ENCODE data around the gene CHCHD6. TPM values are rescaled to one million over a fixed set of nuclear protein-coding genes. Genes with fewer than 3 reads are reported as not detected.

CHCHD6 gene
- polyA plus RNA-seq, 1 donor from 2014 or later: 102 TPM

DNA sequence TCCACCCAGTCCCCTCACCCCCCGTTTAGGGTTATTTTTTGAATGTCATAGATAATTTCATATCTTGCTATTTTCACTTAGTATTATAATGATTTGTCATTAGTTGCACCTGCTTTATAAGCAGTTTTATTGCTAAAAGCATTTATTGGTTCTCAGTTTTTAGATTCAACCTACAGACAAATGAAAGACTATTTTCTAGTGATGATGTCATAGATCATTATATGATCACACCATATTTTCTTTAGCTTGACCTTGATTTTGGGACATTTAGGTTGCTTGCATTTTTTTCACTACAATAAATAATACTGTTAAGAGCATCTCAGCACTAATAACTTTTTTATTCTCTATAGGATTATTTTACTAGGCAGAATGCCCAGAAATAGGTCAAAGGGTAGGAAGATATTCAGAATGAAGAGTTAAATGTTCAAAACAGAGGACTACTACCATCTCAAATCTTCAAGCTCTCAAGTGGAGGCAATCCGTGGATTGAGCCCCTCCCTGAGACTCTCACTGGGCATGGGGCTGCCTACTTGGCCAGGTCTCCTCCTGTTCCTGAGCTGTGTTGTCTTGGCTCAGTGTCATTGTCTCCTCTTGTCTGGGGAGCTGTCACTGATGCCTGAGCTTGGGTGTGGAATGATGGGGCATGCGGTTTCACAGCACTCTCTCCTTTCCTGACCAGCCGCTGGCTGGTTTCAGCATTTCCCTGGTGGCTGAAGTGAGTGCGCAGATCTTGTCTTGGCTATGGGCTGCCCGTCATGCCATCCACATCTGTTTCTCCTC is 28.4 kb downstream of the CHCHD6 start:
- no peak overlapping the region for H3K27ac ChIP-seq (ENCODE audit: low read length)
- no peak overlapping the region for H2AFZ ChIP-seq (ENCODE audit: low read depth, low read length)
- H3K9ac ChIP-seq (ENCODE audit: low read length): no peak overlapping the region
- no peaks in the 10 kb centered on the region for H3K9me2 ChIP-seq (ENCODE audit: insufficient read depth, low read length)
- H3K79me2 ChIP-seq (replicated peaks; ENCODE audit: insufficient read depth, low read length): no peaks in the 10 kb centered on the region
- no peaks in the 10 kb centered on the region for H3K9me3 ChIP-seq (ENCODE audit: low read length)
- H3K4me3 ChIP-seq (ENCODE audit: low read length): no peak overlapping the region
- no peaks in the 10 kb centered on the region for H3F3A ChIP-seq (ENCODE audit: insufficient read depth, low read length, poor library complexity, severe bottlenecking)
- TF ChIP-seq SMC3 (conservative IDR thresholded peaks at IDR 0.05; ENCODE audit: poor library complexity) (no peak), CTCF (IDR thresholded peaks at IDR 0.05; ENCODE audit: poor library complexity, severe bottlenecking) (no peak), EP300 (conservative IDR thresholded peaks at IDR 0.05; ENCODE audit: poor library complexity, severe bottlenecking) (no peak), RAD21 (conservative IDR thresholded peaks at IDR 0.05) (no peak), MXI1 (conservative IDR thresholded peaks at IDR 0.05; ENCODE audit: poor library complexity, severe bottlenecking) (no peak), POLR2AphosphoS5 (IDR thresholded peaks at IDR 0.05) (no peak), TAF1 (IDR thresholded peaks at IDR 0.05; ENCODE audit: low read depth) (no peak), EZH2 (IDR thresholded peaks at IDR 0.05; ENCODE audit: borderline replicate concordance, insufficient read depth, low read length, poor library complexity, severe bottlenecking) (no peak)
- TF ChIP-seq, protein P1, sequence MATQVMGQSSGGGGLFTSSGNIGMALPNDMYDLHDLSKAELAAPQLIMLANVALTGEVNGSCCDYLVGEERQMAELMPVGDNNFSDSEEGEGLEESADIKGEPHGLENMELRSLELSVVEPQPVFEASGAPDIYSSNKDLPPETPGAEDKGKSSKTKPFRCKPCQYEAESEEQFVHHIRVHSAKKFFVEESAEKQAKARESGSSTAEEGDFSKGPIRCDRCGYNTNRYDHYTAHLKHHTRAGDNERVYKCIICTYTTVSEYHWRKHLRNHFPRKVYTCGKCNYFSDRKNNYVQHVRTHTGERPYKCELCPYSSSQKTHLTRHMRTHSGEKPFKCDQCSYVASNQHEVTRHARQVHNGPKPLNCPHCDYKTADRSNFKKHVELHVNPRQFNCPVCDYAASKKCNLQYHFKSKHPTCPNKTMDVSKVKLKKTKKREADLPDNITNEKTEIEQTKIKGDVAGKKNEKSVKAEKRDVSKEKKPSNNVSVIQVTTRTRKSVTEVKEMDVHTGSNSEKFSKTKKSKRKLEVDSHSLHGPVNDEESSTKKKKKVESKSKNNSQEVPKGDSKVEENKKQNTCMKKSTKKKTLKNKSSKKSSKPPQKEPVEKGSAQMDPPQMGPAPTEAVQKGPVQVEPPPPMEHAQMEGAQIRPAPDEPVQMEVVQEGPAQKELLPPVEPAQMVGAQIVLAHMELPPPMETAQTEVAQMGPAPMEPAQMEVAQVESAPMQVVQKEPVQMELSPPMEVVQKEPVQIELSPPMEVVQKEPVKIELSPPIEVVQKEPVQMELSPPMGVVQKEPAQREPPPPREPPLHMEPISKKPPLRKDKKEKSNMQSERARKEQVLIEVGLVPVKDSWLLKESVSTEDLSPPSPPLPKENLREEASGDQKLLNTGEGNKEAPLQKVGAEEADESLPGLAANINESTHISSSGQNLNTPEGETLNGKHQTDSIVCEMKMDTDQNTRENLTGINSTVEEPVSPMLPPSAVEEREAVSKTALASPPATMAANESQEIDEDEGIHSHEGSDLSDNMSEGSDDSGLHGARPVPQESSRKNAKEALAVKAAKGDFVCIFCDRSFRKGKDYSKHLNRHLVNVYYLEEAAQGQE (IDR thresholded peaks at IDR 0.05; ENCODE audit: borderline replicate concordance): no peak
- H3K4me2 ChIP-seq (ENCODE audit: low read length): no peak overlapping the region
- no peaks in the 10 kb centered on the region for H4K20me1 ChIP-seq (ENCODE audit: insufficient read depth)
- H3K27me3 ChIP-seq (ENCODE audit: insufficient read depth, low read depth, low read length): no peaks in the 10 kb centered on the region
- H3K36me3 ChIP-seq (ENCODE audit: insufficient read depth, low read length): peaks cover 5% of the 10 kb centered on the region

DNA sequence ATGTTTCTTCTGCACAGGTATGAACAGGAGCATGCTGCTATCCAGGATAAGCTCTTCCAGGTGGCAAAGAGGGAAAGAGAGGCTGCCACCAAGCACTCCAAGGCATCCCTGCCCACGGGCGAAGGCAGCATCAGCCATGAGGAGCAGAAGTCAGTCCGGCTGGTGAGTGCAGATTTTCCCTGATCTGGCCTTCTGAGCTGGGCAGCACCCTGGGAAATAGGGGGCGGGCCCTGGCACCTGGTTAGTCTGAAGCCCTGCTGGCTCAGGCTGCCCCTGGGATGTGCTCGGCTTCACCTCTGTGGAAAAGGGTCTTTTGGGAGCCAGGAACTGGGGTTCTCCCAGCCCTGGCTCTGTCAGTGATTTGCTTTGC is 29.0 kb downstream of the CHCHD6 start:
- Histone ChIP-seq H3K9me3 (ENCODE audit: low read length) (no peaks in the 10 kb centered on the region), H3K79me2 (replicated peaks; ENCODE audit: insufficient read depth, low read length) (no peaks in the 10 kb centered on the region), H3K27ac (ENCODE audit: low read length) (no peak overlapping the region), H3K27me3 (ENCODE audit: insufficient read depth, low read depth, low read length) (no peaks in the 10 kb centered on the region), H3K9ac (ENCODE audit: low read length) (no peak overlapping the region), H3K9me2 (ENCODE audit: insufficient read depth, low read length) (no peaks in the 10 kb centered on the region), H3K36me3 (ENCODE audit: insufficient read depth, low read length) (peaks cover 2% of the 10 kb centered on the region), H3K4me2 (ENCODE audit: low read length) (no peak overlapping the region), H3K4me3 (ENCODE audit: low read length) (no peak overlapping the region), H3F3A (ENCODE audit: insufficient read depth, low read length, poor library complexity, severe bottlenecking) (no peaks in the 10 kb centered on the region), H4K20me1 (ENCODE audit: insufficient read depth) (no peaks in the 10 kb centered on the region), H2AFZ (ENCODE audit: low read depth, low read length) (no peak overlapping the region)
- no peak for TF ChIP-seq EZH2 (IDR thresholded peaks at IDR 0.05; ENCODE audit: borderline replicate concordance, insufficient read depth, low read length, poor library complexity, severe bottlenecking)
- no peak for TF ChIP-seq SMC3 (conservative IDR thresholded peaks at IDR 0.05; ENCODE audit: poor library complexity)
- no peak for TF ChIP-seq EP300 (conservative IDR thresholded peaks at IDR 0.05; ENCODE audit: poor library complexity, severe bottlenecking)
- no peak for TF ChIP-seq CTCF (IDR thresholded peaks at IDR 0.05; ENCODE audit: poor library complexity, severe bottlenecking)
- no peak for TF ChIP-seq MXI1 (conservative IDR thresholded peaks at IDR 0.05; ENCODE audit: poor library complexity, severe bottlenecking)
- TF ChIP-seq TAF1 (IDR thresholded peaks at IDR 0.05; ENCODE audit: low read depth): no peak
- no peak for TF ChIP-seq POLR2AphosphoS5 (IDR thresholded peaks at IDR 0.05)
- no peak for TF ChIP-seq RAD21 (conservative IDR thresholded peaks at IDR 0.05)
- TF ChIP-seq, protein P1 (IDR thresholded peaks at IDR 0.05; ENCODE audit: borderline replicate concordance): no peak

Data from neural cell (in vitro differentiated cells).